ENCODE measurements around the gene SRSF9. TPM values are rescaled to one million over a fixed set of nuclear protein-coding genes. Genes with fewer than 3 reads are reported as not detected.

SRSF9 gene
- total RNA-seq, 1 experiment from 2014 or later = 199 TPM

DNA sequence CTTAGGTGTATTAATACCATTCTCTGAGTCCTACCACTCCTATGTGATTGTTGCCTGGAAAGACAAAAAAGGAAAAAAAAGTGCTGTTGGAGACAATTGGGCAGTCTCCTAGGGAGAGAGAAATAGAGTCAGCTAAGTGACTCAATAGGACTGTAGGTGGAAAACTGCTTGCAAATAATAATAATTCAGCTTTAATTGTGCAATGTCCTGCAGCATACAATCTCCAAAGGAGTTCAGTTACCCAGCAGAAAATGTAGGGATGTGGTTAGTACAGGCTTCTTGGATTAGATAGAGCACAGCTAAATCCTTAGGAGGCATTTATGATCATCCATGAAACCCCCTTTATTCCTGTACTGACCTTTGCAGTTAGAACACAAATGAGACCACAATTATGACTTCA, 3.0 kb upstream of the SRSF9 start:
- Histone ChIP-seq H3K4me1 (replicated peaks) (peaks cover 11% of the 10 kb centered on the region), H3K36me3 (peaks cover 16% of the 10 kb centered on the region), H3K4me3 (no peak overlapping the region), H3K9me3 (replicated peaks) (no peaks in the 10 kb centered on the region), H3K27me3 (replicated peaks) (no peaks in the 10 kb centered on the region), H3K27ac (no peak overlapping the region)
- DNase-seq (ENCODE audit: low read depth in 1 of 2, low spot score in 2 of 2) = no peak

- DNase-seq (ENCODE audit: low read depth in 1 of 2, low spot score in 2 of 2) = no peak
- peak overlapping the region; percentile 100 for H3K4me3 ChIP-seq
- no peaks in the 10 kb centered on the region for H3K9me3 ChIP-seq (replicated peaks)
- H3K36me3 ChIP-seq = peaks cover 38% of the 10 kb centered on the region
- peaks cover 11% of the 10 kb centered on the region for H3K4me1 ChIP-seq (replicated peaks)
- H3K27ac ChIP-seq = no peak overlapping the region
- H3K27me3 ChIP-seq (replicated peaks) = no peaks in the 10 kb centered on the region
These were observed 719 bp upstream of the SRSF9 start for GRCh38 chr12:120470150-120470784.

DNA sequence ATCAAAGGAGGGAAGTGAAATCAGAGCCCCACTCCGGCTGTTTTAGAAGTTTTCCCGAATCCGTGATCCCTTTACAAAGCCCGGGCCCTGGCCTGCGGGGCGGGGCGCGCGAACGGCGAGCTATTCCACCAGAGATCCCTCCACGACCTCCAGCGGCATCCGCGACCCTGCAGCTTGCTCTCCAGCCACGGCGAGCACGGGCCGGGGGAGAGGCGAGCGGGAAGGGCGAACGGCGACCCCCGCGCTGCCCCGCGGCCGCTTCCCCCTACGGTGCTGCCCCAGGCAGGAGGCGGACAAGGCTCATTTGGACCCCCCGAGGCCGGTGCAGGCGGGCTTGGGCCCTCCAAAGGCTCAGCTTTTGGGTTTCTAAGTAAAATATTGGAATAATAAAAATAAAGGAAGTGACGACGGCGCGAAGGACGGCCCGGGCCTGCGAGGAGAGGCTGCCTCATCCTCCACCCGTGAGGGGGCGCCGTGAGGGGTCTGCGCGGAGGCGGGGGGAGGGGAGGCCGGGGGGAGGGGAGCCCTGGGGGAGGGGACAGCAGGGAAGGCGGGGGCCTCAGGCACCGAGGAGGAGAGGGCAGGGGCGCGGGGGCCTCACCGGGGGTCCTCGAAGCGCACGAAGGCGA, 613 bp downstream of the SRSF9 start:
- no peaks in the 10 kb centered on the region for H3K27me3 ChIP-seq (replicated peaks)
- peak overlapping the region; percentile 100 for H3K4me3 ChIP-seq
- peak overlapping the region; percentile 65 for H3K27ac ChIP-seq
- H3K4me1 ChIP-seq (replicated peaks) = peaks cover 11% of the 10 kb centered on the region
- H3K36me3 ChIP-seq = peaks cover 51% of the 10 kb centered on the region
- DNase-seq (ENCODE audit: low read depth in 1 of 2, low spot score in 2 of 2) = peak; percentile 39 to 49
- no peaks in the 10 kb centered on the region for H3K9me3 ChIP-seq (replicated peaks)

DNA sequence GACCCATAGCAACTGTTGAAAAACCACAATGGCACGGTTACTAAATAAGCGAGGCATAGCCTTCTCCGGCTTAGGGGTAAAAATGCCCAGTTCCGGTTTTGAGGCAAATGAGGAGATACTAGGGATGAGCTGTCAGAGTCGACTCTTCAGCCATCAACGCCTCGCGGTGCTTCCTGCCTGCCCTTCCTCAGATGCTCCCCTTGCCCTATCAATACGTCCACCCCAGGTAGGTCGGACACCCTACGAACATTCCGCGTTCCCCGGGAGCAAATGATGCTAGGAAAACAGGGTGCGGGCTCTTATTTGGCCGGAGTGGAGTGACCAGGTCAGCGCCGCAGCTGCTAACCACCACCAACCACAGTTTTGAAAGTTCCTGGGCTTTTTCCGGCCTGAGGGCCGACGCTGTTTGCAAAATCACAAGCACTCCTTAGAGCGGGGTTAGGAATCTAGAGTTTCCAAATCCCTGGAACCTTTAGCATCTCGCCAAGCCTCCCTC, 1.2 kb downstream of the SRSF9 start:
- no peaks in the 10 kb centered on the region for H3K9me3 ChIP-seq (replicated peaks)
- H3K4me3 ChIP-seq = peak overlapping the region; percentile 100
- peak overlapping the region; percentile 63 for H3K27ac ChIP-seq
- no peaks in the 10 kb centered on the region for H3K27me3 ChIP-seq (replicated peaks)
- DNase-seq (ENCODE audit: low read depth in 1 of 2, low spot score in 2 of 2) = peak in 1 of 2 experiments; percentile 53
- peaks cover 57% of the 10 kb centered on the region for H3K36me3 ChIP-seq
- H3K4me1 ChIP-seq (replicated peaks) = peaks cover 11% of the 10 kb centered on the region

GRCh38 chr12:120467439-120467838, 2.1 kb downstream of the SRSF9 start:
- Histone ChIP-seq H3K9me3 (replicated peaks) (no peaks in the 10 kb centered on the region), H3K36me3 (peaks cover 66% of the 10 kb centered on the region), H3K4me1 (replicated peaks) (peaks cover 11% of the 10 kb centered on the region), H3K27ac (no peak overlapping the region), H3K4me3 (no peak overlapping the region), H3K27me3 (replicated peaks) (no peaks in the 10 kb centered on the region)
- no peak for DNase-seq (ENCODE audit: low read depth in 1 of 2, low spot score in 2 of 2)

GRCh38 chr12:120466560-120467315, 2.8 kb downstream of the SRSF9 start:
- Histone ChIP-seq H3K9me3 (replicated peaks) (no peaks in the 10 kb centered on the region), H3K27me3 (replicated peaks) (no peaks in the 10 kb centered on the region), H3K4me1 (replicated peaks) (peaks cover 11% of the 10 kb centered on the region), H3K27ac (no peak overlapping the region), H3K4me3 (no peak overlapping the region), H3K36me3 (peaks cover 73% of the 10 kb centered on the region)
- DNase-seq (ENCODE audit: low read depth in 1 of 2, low spot score in 2 of 2) = peak; percentile 29 to 53

- H3K27me3 ChIP-seq (replicated peaks) = no peaks in the 10 kb centered on the region
- no peak overlapping the region for H3K27ac ChIP-seq
- no peaks in the 10 kb centered on the region for H3K9me3 ChIP-seq (replicated peaks)
- peaks cover 81% of the 10 kb centered on the region for H3K36me3 ChIP-seq
- peaks cover 11% of the 10 kb centered on the region for H3K4me1 ChIP-seq (replicated peaks)
- H3K4me3 ChIP-seq = no peak overlapping the region
- no peak for DNase-seq (ENCODE audit: low read depth in 1 of 2, low spot score in 2 of 2)
These were observed 3.8 kb downstream of the SRSF9 start for GRCh38 chr12:120465756-120466155.

- no peak for DNase-seq (ENCODE audit: low read depth in 1 of 2, low spot score in 2 of 2)
- Histone ChIP-seq H3K36me3 (peaks cover 90% of the 10 kb centered on the region), H3K4me1 (replicated peaks) (no peaks in the 10 kb centered on the region; the same call in 1 of the 2 replicates), H3K27me3 (replicated peaks) (no peaks in the 10 kb centered on the region), H3K4me3 (no peak overlapping the region), H3K9me3 (replicated peaks) (no peaks in the 10 kb centered on the region), H3K27ac (no peak overlapping the region)
These were observed 5.8 kb downstream of the SRSF9 start for GRCh38 chr12:120463712-120464111.

DNA sequence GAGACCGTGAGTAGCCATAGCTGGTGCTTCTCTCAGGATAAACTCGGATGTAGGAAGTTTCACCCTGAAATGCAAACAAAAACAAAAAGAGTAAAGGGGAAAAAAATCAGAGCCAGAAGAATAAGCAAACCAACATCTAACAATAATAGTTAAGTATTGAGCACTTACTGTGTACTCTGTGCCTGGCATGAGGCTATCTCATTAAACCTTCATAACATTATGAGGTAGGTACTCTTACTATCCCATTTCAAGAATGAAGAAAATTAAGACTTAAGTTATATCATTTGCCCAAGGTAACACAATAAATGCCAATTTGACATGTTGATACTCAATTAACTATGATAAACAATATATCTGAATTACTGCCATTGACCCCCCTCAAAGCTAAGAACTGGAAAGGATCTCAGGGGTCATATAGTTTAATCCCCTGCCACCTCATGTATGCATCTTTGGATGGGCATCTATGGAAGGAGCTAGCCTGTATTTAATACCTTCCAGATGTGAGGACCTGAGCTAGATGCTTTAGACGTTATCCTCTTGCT, 7.4 kb downstream of the SRSF9 start:
- H3K9me3 ChIP-seq (replicated peaks) = no peaks in the 10 kb centered on the region
- no peaks in the 10 kb centered on the region for H3K4me1 ChIP-seq (replicated peaks)
- no peak overlapping the region for H3K4me3 ChIP-seq
- peaks cover 98% of the 10 kb centered on the region for H3K36me3 ChIP-seq
- DNase-seq (ENCODE audit: low read depth in 1 of 2, low spot score in 2 of 2) = no peak
- H3K27ac ChIP-seq = no peak overlapping the region
- no peaks in the 10 kb centered on the region for H3K27me3 ChIP-seq (replicated peaks)

GRCh38 chr12:120460157-120460556, 9.4 kb downstream of the SRSF9 start:
- no peak for DNase-seq (ENCODE audit: low read depth in 1 of 2, low spot score in 2 of 2)
- no peaks in the 10 kb centered on the region for H3K4me1 ChIP-seq (replicated peaks)
- H3K27ac ChIP-seq = no peak overlapping the region
- H3K9me3 ChIP-seq (replicated peaks) = no peaks in the 10 kb centered on the region
- no peaks in the 10 kb centered on the region for H3K27me3 ChIP-seq (replicated peaks)
- peaks cover 96% of the 10 kb centered on the region for H3K36me3 ChIP-seq
- no peak overlapping the region for H3K4me3 ChIP-seq

DNA sequence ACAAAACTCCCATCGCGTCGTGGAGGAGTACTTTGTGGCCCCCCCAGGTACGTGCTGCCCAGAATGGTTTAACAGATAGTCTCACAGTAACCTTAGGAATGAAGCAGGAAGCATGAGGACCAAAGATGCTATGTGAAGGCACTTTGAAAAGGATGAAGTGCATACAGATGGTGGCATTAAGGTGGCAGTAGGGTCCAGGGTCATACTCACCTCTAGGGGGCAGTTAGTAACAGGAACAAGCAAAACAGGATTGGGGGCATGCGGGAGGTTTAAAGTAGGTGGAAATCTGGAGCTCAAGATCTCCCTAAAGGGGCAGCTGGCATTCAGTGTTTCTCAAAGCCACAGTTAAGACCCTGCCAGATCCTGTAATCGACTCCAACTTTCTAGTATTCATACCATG, 12.4 kb downstream of the SRSF9 start:
- H3K27me3 ChIP-seq (replicated peaks) = no peaks in the 10 kb centered on the region
- no peak overlapping the region for H3K4me3 ChIP-seq
- no peak for DNase-seq (ENCODE audit: low read depth in 1 of 2, low spot score in 2 of 2)
- no peak overlapping the region for H3K27ac ChIP-seq
- H3K36me3 ChIP-seq = peaks cover 89% of the 10 kb centered on the region
- no peaks in the 10 kb centered on the region for H3K4me1 ChIP-seq (replicated peaks)
- no peaks in the 10 kb centered on the region for H3K9me3 ChIP-seq (replicated peaks)

DNA sequence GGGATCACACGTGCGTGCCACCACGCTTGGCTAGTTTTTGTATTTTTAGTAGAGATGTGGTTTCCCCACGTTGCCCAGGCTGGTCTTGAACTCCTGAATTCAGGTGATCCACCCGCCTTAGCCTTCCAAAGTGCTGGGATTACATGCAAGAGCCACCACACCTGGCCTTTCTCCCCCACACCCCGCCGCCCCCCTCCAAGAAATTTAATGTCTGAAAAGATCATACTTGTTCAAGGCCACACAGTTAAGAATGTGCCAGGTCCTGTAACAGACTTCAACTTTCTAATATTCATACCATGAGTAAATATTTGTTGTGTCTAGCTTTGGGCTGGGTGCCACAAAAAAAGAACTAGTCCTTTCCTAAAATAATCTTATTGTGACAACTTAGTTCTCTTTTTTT, 14.2 kb downstream of the SRSF9 start:
- Histone ChIP-seq H3K27me3 (replicated peaks) (no peaks in the 10 kb centered on the region), H3K9me3 (replicated peaks) (no peaks in the 10 kb centered on the region), H3K4me1 (replicated peaks) (no peaks in the 10 kb centered on the region), H3K27ac (no peak overlapping the region), H3K4me3 (no peak overlapping the region), H3K36me3 (peaks cover 83% of the 10 kb centered on the region)
- DNase-seq (ENCODE audit: low read depth in 1 of 2, low spot score in 2 of 2) = no peak

DNA sequence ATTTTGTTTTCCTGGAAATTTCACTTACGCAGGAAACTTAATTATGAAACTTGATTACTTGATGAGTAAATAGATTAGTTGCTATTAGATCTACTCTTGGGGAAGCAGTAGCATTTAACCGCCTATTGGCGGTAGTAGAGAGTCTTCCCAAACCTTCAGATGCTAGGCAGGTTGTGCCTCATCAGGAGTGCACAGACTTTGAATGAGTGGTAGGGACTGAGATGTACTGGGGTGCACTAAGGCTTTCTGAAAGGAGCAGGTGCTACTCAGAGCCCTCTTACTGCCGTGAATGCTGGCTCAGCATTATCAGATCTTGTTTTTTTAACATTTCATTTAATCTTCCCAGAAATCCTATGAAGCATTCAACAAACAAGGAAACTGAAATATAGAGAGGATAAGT, 15.6 kb downstream of the SRSF9 start:
- DNase-seq (ENCODE audit: low read depth in 1 of 2, low spot score in 2 of 2) = no peak
- Histone ChIP-seq H3K27me3 (replicated peaks) (no peaks in the 10 kb centered on the region), H3K4me1 (replicated peaks) (no peaks in the 10 kb centered on the region), H3K27ac (no peak overlapping the region), H3K4me3 (no peak overlapping the region), H3K36me3 (peaks cover 83% of the 10 kb centered on the region), H3K9me3 (replicated peaks) (no peaks in the 10 kb centered on the region)

Data from SJSA1 (cell line).